Measurements from ENCODE around the gene RRP1. TPM values are rescaled to one million over a fixed set of nuclear protein-coding genes. Genes with fewer than 3 reads are reported as not detected.
A peak's percentile ranks its signal among the peaks of the same experiment; 100 is the strongest.

The RRP1 gene
- total and polyA plus RNA-seq, 9 donors, result 8.5 to 29.3 (median 22.6) TPM

DNA sequence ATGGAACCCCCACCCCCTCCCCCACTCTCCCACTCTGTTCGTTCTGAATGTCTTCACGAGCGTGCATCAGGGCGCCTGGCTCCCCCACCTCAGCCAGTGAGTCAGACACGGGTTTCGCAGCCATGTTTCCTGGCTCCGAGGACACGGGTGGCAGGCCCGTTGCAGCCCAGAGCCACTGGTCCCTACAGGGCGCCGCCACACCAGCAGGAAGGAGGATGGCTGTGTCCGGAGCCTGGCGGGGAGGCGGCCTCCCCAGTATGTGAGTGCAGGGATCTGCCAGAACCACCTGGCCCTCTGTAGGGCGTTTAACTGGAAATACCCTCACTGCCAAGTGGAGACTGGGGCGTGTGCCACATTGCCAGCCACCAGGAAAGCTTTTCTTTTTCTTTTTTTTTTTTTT is 31.8 kb upstream of the RRP1 start:
- Histone ChIP-seq H3K4me1 (ENCODE audit: insufficient read depth) (peaks cover 8% of the 10 kb centered on the region), H3K4me3 (no peak overlapping the region), H3K36me3 (no peaks in the 10 kb centered on the region), H3K27me3 (no peaks in the 10 kb centered on the region), H3K27ac (peak overlapping the region in 1 of 2 donors; percentile 68), H3K9me3 (no peaks in the 10 kb centered on the region)
- DNase-seq, result peak in 2 of 5 donors; percentile 46 to 48
- WGBS, 3 donors, result 70 to 73% (median 71%) methylated on average over 16 of the region's 16 CpGs
- intact Hi-C loops (cut with DNase I), result no loop called here
- TF ChIP-seq POLR2A (IDR thresholded peaks at IDR 0.05) (no peak), EP300 (IDR thresholded peaks at IDR 0.05) (no peak)
- TF ChIP-seq, protein P1, sequence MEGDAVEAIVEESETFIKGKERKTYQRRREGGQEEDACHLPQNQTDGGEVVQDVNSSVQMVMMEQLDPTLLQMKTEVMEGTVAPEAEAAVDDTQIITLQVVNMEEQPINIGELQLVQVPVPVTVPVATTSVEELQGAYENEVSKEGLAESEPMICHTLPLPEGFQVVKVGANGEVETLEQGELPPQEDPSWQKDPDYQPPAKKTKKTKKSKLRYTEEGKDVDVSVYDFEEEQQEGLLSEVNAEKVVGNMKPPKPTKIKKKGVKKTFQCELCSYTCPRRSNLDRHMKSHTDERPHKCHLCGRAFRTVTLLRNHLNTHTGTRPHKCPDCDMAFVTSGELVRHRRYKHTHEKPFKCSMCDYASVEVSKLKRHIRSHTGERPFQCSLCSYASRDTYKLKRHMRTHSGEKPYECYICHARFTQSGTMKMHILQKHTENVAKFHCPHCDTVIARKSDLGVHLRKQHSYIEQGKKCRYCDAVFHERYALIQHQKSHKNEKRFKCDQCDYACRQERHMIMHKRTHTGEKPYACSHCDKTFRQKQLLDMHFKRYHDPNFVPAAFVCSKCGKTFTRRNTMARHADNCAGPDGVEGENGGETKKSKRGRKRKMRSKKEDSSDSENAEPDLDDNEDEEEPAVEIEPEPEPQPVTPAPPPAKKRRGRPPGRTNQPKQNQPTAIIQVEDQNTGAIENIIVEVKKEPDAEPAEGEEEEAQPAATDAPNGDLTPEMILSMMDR (IDR thresholded peaks at IDR 0.05), result no peak

DNA sequence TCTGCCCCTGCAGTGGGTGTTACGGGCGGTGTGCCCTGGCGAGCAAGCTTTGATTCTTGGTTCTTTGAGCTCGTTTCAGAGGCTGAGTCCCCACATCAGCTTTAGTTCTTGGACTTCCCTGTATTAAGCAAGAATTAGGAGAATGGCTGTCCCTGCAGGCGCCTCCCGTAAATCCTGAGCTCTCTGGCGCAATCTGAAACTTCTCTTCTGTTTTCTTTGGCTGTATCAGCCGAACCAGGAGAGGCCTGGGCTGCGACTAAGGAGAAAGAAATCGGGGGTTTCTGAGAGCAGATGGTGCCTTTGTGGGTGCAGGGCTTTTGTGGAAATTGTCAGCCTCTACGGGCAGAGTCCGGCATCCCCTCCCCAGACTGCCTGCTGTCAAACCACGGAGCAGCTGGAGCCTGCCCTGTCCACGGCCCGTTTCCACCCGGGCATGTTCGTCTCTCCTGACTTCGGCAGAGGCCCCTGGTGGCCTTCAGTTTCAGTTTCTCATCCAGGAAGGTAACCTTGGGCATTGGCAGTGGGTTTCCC is 31.2 kb upstream of the RRP1 start:
- no peaks in the 10 kb centered on the region for H3K9me3 ChIP-seq
- intact Hi-C loops (cut with DNase I), result no loop called here

DNA sequence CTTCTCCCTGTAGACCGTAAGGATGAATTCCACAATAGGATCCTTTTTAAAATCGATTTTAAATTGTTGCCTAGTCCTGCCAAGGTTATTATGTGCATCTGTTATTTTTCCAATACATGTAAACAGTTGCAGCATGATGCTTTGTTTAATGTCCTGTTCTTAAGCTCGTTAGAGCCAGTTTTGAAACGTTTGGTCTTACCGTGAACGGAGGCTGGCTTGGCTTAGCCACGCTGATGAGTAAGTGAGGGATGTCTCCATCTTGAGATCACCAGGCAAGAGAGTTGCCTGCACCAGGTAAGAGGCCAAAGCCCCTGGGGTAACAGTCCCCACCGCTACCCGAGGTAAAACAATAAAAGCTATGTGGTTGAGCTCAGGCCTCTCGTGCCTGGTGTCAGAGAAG is 30.6 kb upstream of the RRP1 start:
- Histone ChIP-seq H3K4me1 (ENCODE audit: insufficient read depth) (peaks cover 8% of the 10 kb centered on the region), H3K4me3 (peak overlapping the region; percentile 15), H3K9me3 (no peaks in the 10 kb centered on the region), H3K36me3 (no peaks in the 10 kb centered on the region), H3K27me3 (no peaks in the 10 kb centered on the region), H3K27ac (peak overlapping the region in 1 of 2 donors; percentile 68)
- intact Hi-C loops (cut with DNase I), result no loop called here
- no peak for DNase-seq
- WGBS, 3 donors, result 46 to 58% (median 47%) methylated on average over 10 of the region's 10 CpGs
- TF ChIP-seq EP300 (IDR thresholded peaks at IDR 0.05) (no peak), POLR2A (IDR thresholded peaks at IDR 0.05) (no peak)
- TF ChIP-seq, protein P1 (IDR thresholded peaks at IDR 0.05), result no peak

More for the DNA sequence above, 31.2 kb upstream of the RRP1 start:
- WGBS, 3 donors, result 11 to 25% (median 14%) methylated on average over 18 of the region's 18 CpGs
- peak overlapping the region; percentile 15 for H3K4me3 ChIP-seq
- DNase-seq, result peak in 3 of 5 donors; percentile 49 to 68 (median 50)
- no peaks in the 10 kb centered on the region for H3K36me3 ChIP-seq
- no peak for TF ChIP-seq POLR2A (IDR thresholded peaks at IDR 0.05)
- TF ChIP-seq, protein P1 (IDR thresholded peaks at IDR 0.05), result peak in 1 of 3 donors; percentile 19
- no peaks in the 10 kb centered on the region for H3K27me3 ChIP-seq
- peaks cover 8% of the 10 kb centered on the region for H3K4me1 ChIP-seq (ENCODE audit: insufficient read depth)
- H3K27ac ChIP-seq, result peak overlapping the region; percentile 67 to 68

DNA sequence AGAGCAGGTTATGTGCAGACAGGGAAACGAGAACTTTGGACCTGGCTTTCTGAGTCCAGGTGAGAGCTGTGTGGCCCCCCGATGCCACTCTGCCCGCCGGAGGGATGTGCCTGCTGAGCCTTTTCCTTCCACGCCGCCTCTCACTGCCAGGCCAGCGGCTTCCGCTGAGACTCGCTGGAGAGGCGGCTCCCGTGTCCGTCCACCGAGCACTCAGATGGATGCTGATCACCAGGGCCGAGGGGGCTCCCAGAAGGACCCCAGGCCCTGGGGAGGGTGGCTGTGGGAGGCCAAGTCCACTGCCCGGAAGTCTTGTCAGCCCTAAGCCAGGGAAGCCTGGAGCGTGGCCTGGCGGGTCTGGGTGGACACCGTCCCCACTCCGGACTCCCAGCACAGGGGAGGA is 29.7 kb upstream of the RRP1 start:
- Histone ChIP-seq H3K27ac (no peak overlapping the region), H3K4me3 (no peak overlapping the region), H3K36me3 (no peaks in the 10 kb centered on the region), H3K4me1 (ENCODE audit: insufficient read depth) (peaks cover 8% of the 10 kb centered on the region), H3K27me3 (no peaks in the 10 kb centered on the region), H3K9me3 (no peaks in the 10 kb centered on the region)
- DNase-seq, result no peak
- intact Hi-C loops (cut with DNase I), result no loop called here
- TF ChIP-seq POLR2A (IDR thresholded peaks at IDR 0.05), result no peak
- TF ChIP-seq EP300 (IDR thresholded peaks at IDR 0.05), result no peak
- TF ChIP-seq, protein P1 (IDR thresholded peaks at IDR 0.05), result no peak
- WGBS, 3 donors, result 95 to 97% (median 95%) methylated on average over 19 of the region's 19 CpGs
